GM23338 (cell line): ENCODE results near the gene EPHB1.

Experiments used
- CREB1 ChIP-seq: fragments of 250-450 bp; sonication (Bioruptor Pico); IDR thresholded peaks from 2 replicates; pipeline ENCODE4 v1.5.0; 2020; ENCODE audit warnings: low read depth, mild to moderate bottlenecking, moderate library complexity
- EZH2 ChIP-seq: fragments of 200-600 bp; sonication (generic); IDR thresholded peaks from one replicate; pipeline ENCODE4 v1.8.0; 2017; ENCODE audit warnings: antibody characterized with exemption, mild to moderate bottlenecking, low read depth; ENCODE audit not compliant: unreplicated experiment
- EZH2phosphoT487 ChIP-seq: fragments of 200-600 bp; sonication (generic); IDR thresholded peaks from one replicate; pipeline ENCODE4 v1.8.1; 2018; ENCODE audit warnings: antibody characterized with exemption; ENCODE audit not compliant: unreplicated experiment
- JUNB ChIP-seq: IDR thresholded peaks from one replicate; pipeline ENCODE4 v1.6.1; 2016; ENCODE audit warnings: antibody characterized with exemption; ENCODE audit not compliant: unreplicated experiment
- POLR2AphosphoS5 ChIP-seq: IDR thresholded peaks from 2 replicates; pipeline ENCODE4 v1.6.1; 2016; ENCODE audit warnings: antibody characterized with exemption, low read depth
- TF ChIP-seq, protein P1 (sequence below), 2 experiments: fragments of 200-600 bp in 1 of 2; sonication (generic) in 1 of 2; conservative IDR thresholded peaks; 2 replicates each; pipeline versions ENCODE4 v1.5.1 to v1.6.1; 2016 to 2017; ENCODE audit warnings: antibody characterized with exemption in 2 of 2, low read depth in 2 of 2, mild to moderate bottlenecking in 2 of 2, moderate library complexity in 1 of 2
- TF ChIP-seq, protein P2 (sequence below): IDR thresholded peaks from one replicate; pipeline ENCODE4 v1.6.1; 2018; ENCODE audit warnings: antibody characterized with exemption; ENCODE audit not compliant: unreplicated experiment

DNA sequence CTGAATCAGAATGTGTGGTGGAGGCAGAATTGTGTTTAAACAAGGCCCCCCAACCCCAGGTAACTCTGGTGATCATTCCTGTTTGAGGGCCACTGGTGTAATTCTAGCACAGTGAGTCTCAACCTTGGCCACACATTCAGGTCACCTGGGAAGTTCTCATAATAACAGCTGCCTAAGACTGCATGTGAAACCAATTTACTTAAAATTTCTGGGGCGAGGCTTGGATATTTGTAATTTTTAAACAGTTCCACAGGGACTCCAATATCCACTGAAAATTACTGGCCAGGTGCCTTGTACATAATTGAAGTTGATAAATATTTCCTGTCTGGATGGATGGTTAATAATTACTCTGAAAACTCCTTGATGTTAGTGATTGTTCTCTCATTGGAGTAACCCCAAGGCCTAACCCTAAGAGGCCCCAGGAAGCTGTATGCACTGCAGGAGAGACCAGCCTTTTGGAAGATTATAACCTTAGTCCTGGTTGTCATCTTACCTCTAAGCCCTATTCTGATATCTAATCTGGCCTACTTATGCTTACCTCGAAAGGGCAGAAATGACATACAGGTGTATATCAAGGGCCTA lies 25.7 kb upstream of the EPHB1 start:
- TF ChIP-seq, protein P1, sequence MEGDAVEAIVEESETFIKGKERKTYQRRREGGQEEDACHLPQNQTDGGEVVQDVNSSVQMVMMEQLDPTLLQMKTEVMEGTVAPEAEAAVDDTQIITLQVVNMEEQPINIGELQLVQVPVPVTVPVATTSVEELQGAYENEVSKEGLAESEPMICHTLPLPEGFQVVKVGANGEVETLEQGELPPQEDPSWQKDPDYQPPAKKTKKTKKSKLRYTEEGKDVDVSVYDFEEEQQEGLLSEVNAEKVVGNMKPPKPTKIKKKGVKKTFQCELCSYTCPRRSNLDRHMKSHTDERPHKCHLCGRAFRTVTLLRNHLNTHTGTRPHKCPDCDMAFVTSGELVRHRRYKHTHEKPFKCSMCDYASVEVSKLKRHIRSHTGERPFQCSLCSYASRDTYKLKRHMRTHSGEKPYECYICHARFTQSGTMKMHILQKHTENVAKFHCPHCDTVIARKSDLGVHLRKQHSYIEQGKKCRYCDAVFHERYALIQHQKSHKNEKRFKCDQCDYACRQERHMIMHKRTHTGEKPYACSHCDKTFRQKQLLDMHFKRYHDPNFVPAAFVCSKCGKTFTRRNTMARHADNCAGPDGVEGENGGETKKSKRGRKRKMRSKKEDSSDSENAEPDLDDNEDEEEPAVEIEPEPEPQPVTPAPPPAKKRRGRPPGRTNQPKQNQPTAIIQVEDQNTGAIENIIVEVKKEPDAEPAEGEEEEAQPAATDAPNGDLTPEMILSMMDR (conservative IDR thresholded peaks at IDR 0.05; ENCODE audit: low read depth in 2 of 2) = no peak
- TF ChIP-seq POLR2AphosphoS5 (no peak), CREB1 (CRISPR knock-in tag) (no peak), JUNB (no peak), EZH2 (no peak), EZH2phosphoT487 (no peak)
- TF ChIP-seq, protein P2, sequence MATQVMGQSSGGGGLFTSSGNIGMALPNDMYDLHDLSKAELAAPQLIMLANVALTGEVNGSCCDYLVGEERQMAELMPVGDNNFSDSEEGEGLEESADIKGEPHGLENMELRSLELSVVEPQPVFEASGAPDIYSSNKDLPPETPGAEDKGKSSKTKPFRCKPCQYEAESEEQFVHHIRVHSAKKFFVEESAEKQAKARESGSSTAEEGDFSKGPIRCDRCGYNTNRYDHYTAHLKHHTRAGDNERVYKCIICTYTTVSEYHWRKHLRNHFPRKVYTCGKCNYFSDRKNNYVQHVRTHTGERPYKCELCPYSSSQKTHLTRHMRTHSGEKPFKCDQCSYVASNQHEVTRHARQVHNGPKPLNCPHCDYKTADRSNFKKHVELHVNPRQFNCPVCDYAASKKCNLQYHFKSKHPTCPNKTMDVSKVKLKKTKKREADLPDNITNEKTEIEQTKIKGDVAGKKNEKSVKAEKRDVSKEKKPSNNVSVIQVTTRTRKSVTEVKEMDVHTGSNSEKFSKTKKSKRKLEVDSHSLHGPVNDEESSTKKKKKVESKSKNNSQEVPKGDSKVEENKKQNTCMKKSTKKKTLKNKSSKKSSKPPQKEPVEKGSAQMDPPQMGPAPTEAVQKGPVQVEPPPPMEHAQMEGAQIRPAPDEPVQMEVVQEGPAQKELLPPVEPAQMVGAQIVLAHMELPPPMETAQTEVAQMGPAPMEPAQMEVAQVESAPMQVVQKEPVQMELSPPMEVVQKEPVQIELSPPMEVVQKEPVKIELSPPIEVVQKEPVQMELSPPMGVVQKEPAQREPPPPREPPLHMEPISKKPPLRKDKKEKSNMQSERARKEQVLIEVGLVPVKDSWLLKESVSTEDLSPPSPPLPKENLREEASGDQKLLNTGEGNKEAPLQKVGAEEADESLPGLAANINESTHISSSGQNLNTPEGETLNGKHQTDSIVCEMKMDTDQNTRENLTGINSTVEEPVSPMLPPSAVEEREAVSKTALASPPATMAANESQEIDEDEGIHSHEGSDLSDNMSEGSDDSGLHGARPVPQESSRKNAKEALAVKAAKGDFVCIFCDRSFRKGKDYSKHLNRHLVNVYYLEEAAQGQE = no peak
